Measurements from ENCODE around the gene KRTAP5-1.

KRTAP5-1 gene

DNA sequence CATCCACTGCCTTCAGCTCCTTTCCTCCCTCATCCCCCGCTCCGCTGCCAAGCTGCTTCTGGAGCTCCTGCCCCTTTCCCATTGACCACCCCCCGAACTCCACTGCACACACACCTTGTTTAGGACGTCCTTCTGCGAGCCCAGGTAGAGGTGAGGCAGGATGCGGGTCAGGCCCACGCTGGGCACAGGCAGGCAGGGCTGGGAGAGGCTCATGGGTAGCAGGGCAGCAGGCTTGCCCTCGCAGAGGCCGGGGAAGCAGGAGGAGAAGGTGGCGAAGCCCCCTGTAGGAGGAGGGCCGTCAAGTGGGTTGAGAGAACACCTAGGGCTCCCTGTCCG, 26.3 kb downstream of the KRTAP5-1 start:
- DNase-seq: no peak

DNA sequence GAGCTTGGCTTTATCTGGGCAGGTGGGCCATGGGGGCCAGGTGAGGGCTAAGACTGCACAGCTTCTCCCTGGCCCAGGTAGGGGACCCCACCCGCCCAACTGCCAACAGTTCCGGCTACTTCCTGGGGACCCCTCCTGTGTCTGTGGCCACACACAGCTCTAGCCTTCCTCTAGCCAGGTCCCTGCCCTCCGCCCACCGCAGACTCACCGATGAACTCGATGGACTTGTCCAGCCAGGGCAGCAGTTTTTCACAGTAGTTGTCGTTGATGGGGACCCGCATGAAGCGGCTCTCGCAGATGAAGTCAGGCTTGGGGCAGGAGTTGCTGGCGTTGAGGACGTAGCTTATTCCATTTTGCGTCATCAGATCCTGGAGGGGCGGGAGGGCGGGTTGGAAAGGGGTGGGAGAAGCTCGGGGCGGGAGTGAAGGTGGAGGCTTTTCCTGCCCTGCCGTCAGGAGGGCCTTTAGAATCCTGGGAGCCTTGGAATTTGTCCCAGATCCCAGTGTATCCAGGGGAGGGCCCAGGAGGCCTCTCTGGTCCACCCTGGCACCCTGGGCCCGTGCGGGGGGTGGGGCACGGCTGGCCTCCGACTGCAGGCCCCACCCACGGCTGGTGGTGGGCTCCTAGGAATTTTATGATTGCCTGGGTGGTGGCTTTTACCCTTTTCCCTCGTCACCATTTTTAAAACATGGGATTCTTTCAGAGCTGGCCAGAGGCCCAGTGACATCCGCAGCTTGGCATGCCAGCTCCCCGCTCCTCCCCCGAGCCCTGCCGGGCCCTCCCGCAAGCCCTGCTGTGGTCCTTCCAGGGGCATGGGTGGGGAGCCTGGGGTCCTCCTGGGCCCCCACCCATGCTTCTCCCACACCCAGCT, 26.9 kb downstream of the KRTAP5-1 start:
- peak; percentile 85 for DNase-seq

DNA sequence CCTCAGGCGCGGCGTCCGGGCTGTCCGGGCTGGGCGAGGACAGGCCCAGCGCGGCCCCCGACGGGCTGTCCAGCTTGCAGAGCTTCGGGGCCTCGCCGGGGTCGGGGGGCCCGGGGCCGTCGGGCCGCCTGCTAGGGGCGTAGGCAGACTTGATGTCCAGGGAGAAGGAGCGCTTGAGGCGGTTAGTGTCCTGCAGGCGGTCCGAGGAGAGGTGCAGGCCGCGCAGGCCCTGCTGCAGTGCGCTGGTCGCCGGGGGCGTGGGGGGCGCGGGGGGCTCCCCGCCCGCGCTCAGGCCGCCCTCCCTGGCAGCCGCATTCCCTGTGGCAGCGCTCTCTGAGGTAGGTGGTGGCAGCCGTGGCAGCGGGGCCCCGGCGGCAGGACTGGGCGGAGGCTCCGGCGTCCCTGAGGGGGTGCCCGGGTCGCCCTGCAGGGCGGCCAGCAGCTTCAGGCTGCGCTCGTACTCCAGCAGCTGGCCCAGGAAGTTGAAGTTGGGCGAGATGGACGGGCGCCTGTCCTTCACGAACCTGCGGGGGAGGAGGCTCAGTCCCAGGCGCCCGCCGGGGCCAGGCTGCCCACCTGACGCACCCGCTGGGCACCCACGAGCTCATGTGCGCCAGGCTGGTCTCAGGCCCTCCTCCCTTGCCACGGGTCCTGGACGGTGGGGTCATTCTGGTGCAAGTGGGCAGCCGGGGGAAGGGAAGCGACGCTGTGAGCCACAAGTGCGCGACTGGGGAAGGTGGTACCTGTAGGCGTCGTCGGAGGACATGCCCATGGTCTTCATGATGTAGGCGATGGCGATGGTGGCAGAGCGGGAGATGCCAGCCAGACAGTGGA, 27.8 kb downstream of the KRTAP5-1 start:
- DNase-seq: no peak

GRCh38 chr11:1556278-1556902, 28.7 kb downstream of the KRTAP5-1 start:
- no peak for DNase-seq

GRCh38 chr11:1555713-1556153, 29.4 kb downstream of the KRTAP5-1 start:
- no peak for DNase-seq

DNA sequence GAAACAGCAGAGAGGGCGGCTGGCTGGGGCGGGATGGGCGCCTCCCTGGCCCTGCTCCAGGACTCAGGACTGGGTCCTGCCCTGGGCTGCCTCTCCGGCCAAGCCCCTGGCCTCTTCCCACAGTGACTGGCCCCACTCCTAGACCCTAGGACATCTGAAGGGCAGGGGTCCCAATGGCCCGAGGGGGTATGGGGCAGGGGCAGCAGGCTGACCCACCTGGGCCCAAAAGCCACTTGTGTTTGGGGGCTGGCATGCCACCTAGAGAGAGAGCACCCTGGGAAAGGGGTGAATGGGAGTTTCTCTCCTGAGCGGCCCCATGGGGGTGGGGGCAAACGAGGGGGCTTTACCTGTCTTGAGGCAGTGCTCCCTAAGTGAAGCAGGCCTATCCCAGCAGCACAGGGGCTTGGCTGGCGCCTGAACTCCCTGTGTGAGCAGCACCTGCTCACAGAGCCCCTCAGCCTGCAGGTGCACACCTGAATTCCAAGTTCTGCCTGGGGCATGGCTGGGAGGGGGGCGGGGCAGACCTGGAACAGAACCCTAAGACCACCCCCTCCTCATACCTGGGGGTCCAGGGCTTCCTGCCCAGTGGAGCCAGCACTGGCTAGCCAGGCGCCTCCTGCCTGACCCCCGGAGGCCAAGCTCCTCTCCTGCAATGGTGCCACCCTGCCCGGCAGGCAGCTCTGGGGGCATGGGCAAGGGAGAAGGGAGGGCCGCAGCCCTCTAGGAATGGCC, 29.9 kb downstream of the KRTAP5-1 start:
- no peak for DNase-seq

DNA sequence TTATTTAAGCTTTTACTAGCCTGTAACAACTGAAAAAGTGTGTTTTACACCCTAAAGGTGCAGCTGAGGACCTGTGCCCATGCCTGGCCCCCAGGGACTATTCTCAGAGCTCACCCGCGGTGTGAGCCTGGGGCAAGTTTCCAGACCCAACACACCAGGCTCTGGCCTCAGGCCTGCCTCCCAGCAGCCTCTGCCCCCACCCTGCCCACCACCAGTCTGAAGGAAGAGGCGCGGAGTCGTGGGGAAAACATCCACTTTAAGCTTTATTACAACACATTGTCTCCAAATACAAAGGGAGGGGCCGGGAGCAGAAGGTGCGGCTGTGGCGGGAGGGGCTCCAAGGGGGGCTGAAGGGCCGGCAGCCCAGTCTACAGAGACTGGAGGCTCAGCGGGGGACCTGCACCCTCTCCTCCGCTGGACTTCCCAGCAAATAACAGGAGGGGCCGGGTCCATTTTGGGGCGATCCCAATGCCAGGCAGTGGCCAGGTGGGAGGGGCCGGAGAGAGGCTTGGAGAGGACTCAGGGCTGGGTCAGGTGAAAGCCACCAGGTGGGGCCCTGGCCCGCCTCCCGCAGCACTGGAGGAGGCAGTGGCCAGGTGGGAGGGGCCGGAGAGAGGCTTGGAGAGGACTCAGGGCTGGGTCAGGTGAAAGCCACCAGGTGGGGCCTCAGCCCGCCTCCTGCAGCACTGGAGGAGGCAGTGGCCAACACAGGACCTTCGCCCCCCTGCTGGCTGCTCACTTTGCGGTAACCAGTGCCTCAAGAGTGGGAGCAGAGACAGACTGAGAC, 31.1 kb downstream of the KRTAP5-1 start:
- DNase-seq: no peak

DNA sequence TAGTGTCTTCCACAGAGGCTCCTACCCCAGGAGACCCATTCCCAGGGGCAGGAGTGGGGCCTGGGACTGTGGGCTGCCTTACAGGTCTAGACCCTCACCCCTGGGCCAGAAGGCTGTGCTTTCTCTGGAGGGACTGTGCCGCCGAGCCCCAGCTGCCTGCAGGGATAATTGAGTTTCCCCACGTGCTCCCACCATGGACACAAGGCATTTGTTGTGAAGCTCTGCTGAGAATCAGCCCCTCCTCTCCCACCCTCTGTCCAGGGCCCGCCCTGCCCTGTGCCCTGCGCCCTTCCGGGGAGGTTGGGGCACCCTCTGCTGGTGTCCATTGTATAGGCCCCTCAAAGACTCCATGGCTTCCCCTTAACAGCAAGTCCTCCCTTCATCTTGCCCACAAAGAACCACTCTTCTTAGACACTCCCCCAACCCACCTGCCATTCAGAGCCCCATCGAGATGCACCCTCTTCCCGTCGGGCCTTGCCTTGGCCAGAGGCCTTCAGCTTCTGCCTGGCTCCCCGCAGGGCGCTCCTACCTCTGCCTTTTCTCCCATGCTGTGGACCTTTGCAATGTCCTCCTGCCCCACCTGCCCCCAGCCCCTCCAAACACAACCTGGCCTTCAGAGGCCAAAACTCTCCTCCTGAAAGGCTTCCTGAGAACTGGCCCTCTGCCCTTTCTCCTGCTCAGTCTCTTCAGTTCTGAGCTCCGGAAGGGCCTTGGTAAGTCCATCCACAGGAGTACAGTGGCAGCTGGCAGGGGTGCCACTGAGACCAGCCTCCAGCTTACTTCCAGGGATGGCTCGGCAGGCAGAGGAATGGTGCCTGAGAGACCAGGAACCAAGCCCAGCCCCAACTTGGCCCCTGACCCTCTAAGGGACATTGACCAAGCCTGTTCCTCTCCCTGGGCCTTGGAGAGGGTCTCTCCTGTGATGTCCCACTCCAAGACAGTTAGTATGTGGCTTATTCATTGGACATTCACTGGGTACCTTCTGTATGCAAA, 35.4 kb downstream of the KRTAP5-1 start:
- DNase-seq: no peak

DNA sequence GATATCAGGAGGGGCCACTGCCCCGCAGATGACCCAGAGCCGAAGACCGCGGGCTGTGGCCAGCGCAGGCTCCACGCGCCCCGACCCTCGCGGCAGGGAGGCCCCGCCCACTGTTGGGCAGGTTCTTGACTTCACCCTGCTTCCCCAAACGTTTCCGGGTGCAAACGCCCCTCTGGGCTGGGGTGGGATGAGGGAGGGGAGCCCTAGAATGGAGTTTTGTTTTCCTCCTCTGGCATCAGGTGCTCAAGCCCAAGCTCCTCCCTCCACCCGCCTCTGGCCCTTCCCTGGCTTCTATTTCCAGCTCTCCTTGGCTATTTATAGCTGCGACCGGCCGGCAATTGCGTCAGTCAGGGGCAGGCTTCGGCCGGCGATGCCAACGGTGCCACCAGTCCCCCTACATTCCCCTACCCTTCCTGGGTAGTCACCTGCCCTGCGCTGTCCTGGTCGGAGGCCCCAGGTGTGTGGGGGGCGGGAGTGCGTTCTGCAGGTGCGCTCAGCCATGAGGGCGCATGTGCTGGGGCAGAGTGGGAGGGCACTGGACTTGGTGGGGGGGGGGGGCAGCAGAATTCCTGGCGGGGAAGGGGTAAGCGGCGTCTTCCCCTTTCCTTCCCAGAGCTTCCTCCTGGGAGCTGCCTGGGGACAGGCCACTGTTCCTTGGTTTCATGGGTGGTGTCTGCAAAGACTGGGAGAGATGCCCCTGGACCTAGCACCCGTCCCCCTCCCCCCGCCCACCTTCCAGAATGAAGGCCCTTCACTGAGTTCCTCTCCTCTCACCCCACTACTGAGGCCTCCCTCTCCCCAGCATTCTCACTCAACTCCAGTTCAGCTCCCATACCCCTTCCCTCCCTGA, 36.6 kb downstream of the KRTAP5-1 start:
- peak; percentile 40 for DNase-seq

DNA sequence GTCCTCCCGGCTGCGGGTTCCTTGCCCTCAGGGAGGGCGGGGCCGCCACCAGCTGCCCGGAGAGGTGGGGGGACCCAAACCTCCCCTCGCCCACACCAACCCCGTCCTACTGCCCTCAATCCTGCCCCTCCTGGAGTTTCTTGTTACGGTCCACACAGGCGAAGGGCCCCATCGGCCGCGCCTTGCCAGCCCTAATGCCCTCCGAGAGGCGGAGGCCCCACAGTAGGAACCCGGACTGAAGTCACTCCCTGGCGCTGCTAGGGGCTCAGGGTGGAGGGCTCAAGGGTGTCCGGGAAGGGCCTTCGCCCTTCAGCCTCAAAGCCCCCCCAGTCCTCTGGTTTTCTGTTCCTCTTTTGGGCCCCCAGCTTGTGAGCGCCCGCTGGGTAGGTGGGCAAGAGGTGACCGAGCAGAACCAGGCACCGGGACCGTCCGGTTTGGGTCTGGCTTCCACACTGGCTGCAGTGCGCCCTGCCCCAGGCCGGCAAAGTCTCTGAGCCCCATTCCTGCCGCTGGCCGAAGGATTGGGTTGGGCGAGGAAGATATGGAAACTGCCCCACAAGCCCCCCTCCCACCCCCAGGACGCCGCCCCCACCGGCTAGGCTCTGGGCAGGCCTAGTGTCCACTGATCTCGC, 37.5 kb downstream of the KRTAP5-1 start:
- no peak for DNase-seq

- peak; percentile 36 for DNase-seq
Observed at GRCh38 chr11:1546536-1547466, 38.3 kb downstream of the KRTAP5-1 start.

- no peak for DNase-seq
Observed at GRCh38 chr11:1546077-1546535, 39.0 kb downstream of the KRTAP5-1 start.

- no peak for DNase-seq
Observed at GRCh38 chr11:1545432-1545831, 39.7 kb downstream of the KRTAP5-1 start.

GRCh38 chr11:1544536-1544935, 40.5 kb downstream of the KRTAP5-1 start:
- no peak for DNase-seq

GRCh38 chr11:1543606-1544263, 41.3 kb downstream of the KRTAP5-1 start:
- DNase-seq: no peak

- no peak for DNase-seq
Observed at GRCh38 chr11:1542267-1542666, 42.8 kb downstream of the KRTAP5-1 start.

DNA sequence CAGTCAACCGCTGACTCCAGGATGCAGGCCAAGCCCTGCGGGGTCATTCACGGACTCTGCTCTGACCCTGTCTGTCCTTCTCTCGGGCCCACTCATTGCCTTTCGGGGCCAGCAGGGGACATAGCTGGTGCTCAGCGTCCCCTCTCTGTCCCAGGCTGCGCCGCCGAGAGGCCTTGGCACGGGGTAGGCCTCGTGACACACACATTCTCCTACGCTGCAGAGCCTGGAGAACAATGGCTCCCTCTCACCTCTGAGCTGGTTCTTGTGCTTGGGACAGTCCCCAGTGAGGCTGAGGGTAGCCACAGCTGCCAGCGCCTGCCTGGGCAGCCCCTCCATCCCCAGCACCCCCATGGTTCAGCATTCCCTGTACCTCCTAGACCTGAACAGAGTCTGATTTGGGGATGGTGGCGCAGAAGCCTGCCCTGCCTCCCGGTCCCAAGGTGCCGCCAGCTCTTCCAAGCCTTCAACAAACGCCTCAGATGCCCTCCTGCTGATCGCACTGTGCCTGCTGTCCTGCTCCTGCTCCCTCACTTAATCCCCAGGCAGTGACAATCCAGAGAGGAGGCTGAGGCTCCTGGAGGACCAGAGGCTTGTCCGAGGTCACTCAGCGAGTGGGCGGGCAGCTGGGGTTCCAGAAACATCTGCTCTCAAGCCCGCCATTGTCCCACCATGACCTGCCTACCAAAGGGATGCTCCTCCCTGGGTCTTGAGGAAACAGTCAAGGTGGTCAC, 43.4 kb downstream of the KRTAP5-1 start:
- DNase-seq: no peak

All from fibroblast of skin of right biceps (primary cell).